MM.1S (cell line): ENCODE data around the gene TDRD7.

Experiments
- EZH2 ChIP-seq: fragments of 300-600 bp; sonication (generic); optimal IDR thresholded peaks from 2 replicates; pipeline ENCODE3; 2017; ENCODE audit warnings: low read depth, mild to moderate bottlenecking, antibody characterized with exemption, low read length, mixed read lengths
- TF ChIP-seq, protein P1 (sequence below): fragments of 300-600 bp; sonication (generic); IDR thresholded peaks from 2 replicates; pipeline ENCODE4 v1.5.1; 2016; ENCODE audit warnings: antibody characterized with exemption, low read length, mixed read lengths

- TF ChIP-seq, protein P1, sequence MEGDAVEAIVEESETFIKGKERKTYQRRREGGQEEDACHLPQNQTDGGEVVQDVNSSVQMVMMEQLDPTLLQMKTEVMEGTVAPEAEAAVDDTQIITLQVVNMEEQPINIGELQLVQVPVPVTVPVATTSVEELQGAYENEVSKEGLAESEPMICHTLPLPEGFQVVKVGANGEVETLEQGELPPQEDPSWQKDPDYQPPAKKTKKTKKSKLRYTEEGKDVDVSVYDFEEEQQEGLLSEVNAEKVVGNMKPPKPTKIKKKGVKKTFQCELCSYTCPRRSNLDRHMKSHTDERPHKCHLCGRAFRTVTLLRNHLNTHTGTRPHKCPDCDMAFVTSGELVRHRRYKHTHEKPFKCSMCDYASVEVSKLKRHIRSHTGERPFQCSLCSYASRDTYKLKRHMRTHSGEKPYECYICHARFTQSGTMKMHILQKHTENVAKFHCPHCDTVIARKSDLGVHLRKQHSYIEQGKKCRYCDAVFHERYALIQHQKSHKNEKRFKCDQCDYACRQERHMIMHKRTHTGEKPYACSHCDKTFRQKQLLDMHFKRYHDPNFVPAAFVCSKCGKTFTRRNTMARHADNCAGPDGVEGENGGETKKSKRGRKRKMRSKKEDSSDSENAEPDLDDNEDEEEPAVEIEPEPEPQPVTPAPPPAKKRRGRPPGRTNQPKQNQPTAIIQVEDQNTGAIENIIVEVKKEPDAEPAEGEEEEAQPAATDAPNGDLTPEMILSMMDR, result no peak
- TF ChIP-seq EZH2, result no peak
These were observed 50.3 kb downstream of the TDRD7 start for GRCh38 chr9:97462159-97462558.
